Measurements from ENCODE around the gene LRP1B.

LRP1B gene

GRCh38 chr2:140770645-140771044 lies 1360.2 kb downstream of the LRP1B start:
- ATAC-seq: no peak
- TF ChIP-seq ISL1 (CRISPR knock-in tag; IDR thresholded peaks at IDR 0.05) (no peak), ZNF565 (CRISPR knock-in tag; conservative IDR thresholded peaks at IDR 0.05; ENCODE audit: low read depth) (no peak), BACH2 (CRISPR knock-in tag; IDR thresholded peaks at IDR 0.05; ENCODE audit: borderline replicate concordance) (no peak), PATZ1 (CRISPR knock-in tag; IDR thresholded peaks at IDR 0.05; ENCODE audit: borderline replicate concordance) (no peak), CSRNP3 (CRISPR knock-in tag; IDR thresholded peaks at IDR 0.05) (no peak), GLIS3 (CRISPR knock-in tag; IDR thresholded peaks at IDR 0.05) (no peak)

- no peak for ATAC-seq
Observed at GRCh38 chr2:140761807-140762206, 1369.0 kb downstream of the LRP1B start.

GRCh38 chr2:140759426-140760156 lies 1371.2 kb downstream of the LRP1B start:
- no peak for TF ChIP-seq ZNF8 (CRISPR knock-in tag; IDR thresholded peaks at IDR 0.05)
- no peak for TF ChIP-seq ZFP3 (CRISPR knock-in tag; IDR thresholded peaks at IDR 0.05)
- TF ChIP-seq CSRNP3 (CRISPR knock-in tag; IDR thresholded peaks at IDR 0.05): no peak
- no peak for TF ChIP-seq ESRRG (CRISPR knock-in tag; IDR thresholded peaks at IDR 0.05)
- TF ChIP-seq ISL1 (CRISPR knock-in tag; IDR thresholded peaks at IDR 0.05): no peak
- no peak for TF ChIP-seq SNAI2 (CRISPR knock-in tag; IDR thresholded peaks at IDR 0.05)
- no peak for TF ChIP-seq ZFP30 (CRISPR knock-in tag; IDR thresholded peaks at IDR 0.05)
- no peak for TF ChIP-seq PPARA (CRISPR knock-in tag; IDR thresholded peaks at IDR 0.05; ENCODE audit: borderline replicate concordance)
- TF ChIP-seq ARNTL (CRISPR knock-in tag; IDR thresholded peaks at IDR 0.05; ENCODE audit: borderline replicate concordance, low read depth): no peak
- TF ChIP-seq ZNF70 (CRISPR knock-in tag; IDR thresholded peaks at IDR 0.05): no peak
- TF ChIP-seq ZC3H10 (CRISPR knock-in tag; IDR thresholded peaks at IDR 0.05): no peak
- TF ChIP-seq TSHZ2 (CRISPR knock-in tag; IDR thresholded peaks at IDR 0.05): no peak
- ATAC-seq: no peak

More at GRCh38 chr2:140761807-140762206, 1369.0 kb downstream of the LRP1B start:
- TF ChIP-seq ZNF8 (CRISPR knock-in tag; IDR thresholded peaks at IDR 0.05): no peak
- TF ChIP-seq CREB5 (CRISPR knock-in tag; IDR thresholded peaks at IDR 0.05; ENCODE audit: low read depth): no peak
- TF ChIP-seq TCF4 (CRISPR knock-in tag; IDR thresholded peaks at IDR 0.05; ENCODE audit: borderline replicate concordance): no peak
- TF ChIP-seq ZNF70 (CRISPR knock-in tag; IDR thresholded peaks at IDR 0.05): no peak
- no peak for TF ChIP-seq ARNTL (CRISPR knock-in tag; IDR thresholded peaks at IDR 0.05; ENCODE audit: borderline replicate concordance, low read depth)
- no peak for TF ChIP-seq ZFP30 (CRISPR knock-in tag; IDR thresholded peaks at IDR 0.05)
- no peak for TF ChIP-seq TSHZ2 (CRISPR knock-in tag; IDR thresholded peaks at IDR 0.05)

Data from SK-N-SH treated with all-trans-retinoic acid at 6 μM for 48 hours (cell line).